K562 (cell line): ENCODE measurements around the gene ZNF17. TPM values are rescaled to one million over a fixed set of nuclear protein-coding genes. Genes with fewer than 3 reads are reported as not detected.
A peak's percentile ranks its signal among the peaks of the same experiment; 100 is the strongest.

Experiments used
- CAMTA2 ChIP-seq: fragments of 250-450 bp; sonication (Bioruptor Pico); conservative IDR thresholded peaks from 2 replicates; pipeline ENCODE4 v1.5.1; 2022
- FOSL1 ChIP-seq: fragments of 200-800 bp; sonication (Bioruptor generic); conservative IDR thresholded peaks from 2 replicates; pipeline ENCODE4 v1.6.1; 2016; ENCODE audit warnings: missing genetic modification characterization, missing compliant biosample characterization
- HIVEP1 ChIP-seq: fragments of 250-450 bp; sonication (Bioruptor Pico); IDR thresholded peaks from 2 replicates; pipeline ENCODE4 v1.4.0; 2020; ENCODE audit warnings: mild to moderate bottlenecking
- IFI16 ChIP-seq: fragments of 250-450 bp; sonication (Bioruptor Pico); IDR thresholded peaks from 2 replicates; pipeline ENCODE4 v2.1.2; 2022; ENCODE audit warnings: mild to moderate bottlenecking, inconsistent platforms
- IRF2 ChIP-seq: sonication (generic); formaldehyde crosslinking; IDR thresholded peaks from 2 replicates; pipeline ENCODE4 v1.8.1; 2022; ENCODE audit warnings: mild to moderate bottlenecking, missing genetic modification reagents
- SRSF3 ChIP-seq: fragments of 200-400 bp; formaldehyde crosslinking; IDR thresholded peaks from 2 replicates; pipeline ENCODE4 v1.6.1; 2016; ENCODE audit warnings: mild to moderate bottlenecking, low read length, moderate library complexity; ENCODE audit not compliant: insufficient read depth
- TRIM28 ChIP-seq: fragments of 450-650 bp; IDR thresholded peaks from 2 replicates; pipeline ENCODE4 v1.6.1; 2017
- WHSC1 ChIP-seq: IDR thresholded peaks from one replicate; pipeline ENCODE4 v1.6.1; 2012; ENCODE audit warnings: low read length, control low read depth, inconsistent platforms
- ZNF197 ChIP-seq: fragments of 200-800 bp; sonication (Bioruptor generic); IDR thresholded peaks from 2 replicates; pipeline ENCODE4 v1.6.1; 2016; ENCODE audit warnings: low read depth, missing genetic modification characterization, missing compliant biosample characterization
- ZNF778 ChIP-seq: fragments of 450-650 bp; formaldehyde crosslinking; IDR thresholded peaks from 2 replicates; pipeline ENCODE4 v1.4.0; 2020; ENCODE audit warnings: mild to moderate bottlenecking, moderate library complexity
- polyA plus RNA-seq, 8 experiments: library from polyadenylated mRNA; depleted of rRNA in 4 of 8; stranded (reverse) in 5 of 8; unstranded in 3 of 8; fragments of >200 nt; fragmentation: Nextera tagmentation in 2 of 8; fragmentation: Illumina TruSeq in 1 of 8; extraction: Ambion mirVana in 2 of 8; extraction: Trizol in 1 of 8; gene quantifications; 2 replicates each; pipeline versions ENCODE4 v1.2.1 to v1.2.3, GENCODE V29; 2011 to 2014; ENCODE audit warnings: inconsistent platforms in 1 of 8, missing spikeins in 1 of 8
- total RNA-seq, 7 experiments: library from RNA; depleted of rRNA in 6 of 7; stranded (reverse); fragments of >200 nt in 6 of 7; fragmentation: Illumina TruSeq in 2 of 7; extraction: Trizol in 2 of 7; gene quantifications; 2 replicates each; pipeline versions ENCODE4 v1.2.1 to v1.2.3, GENCODE V29; 2011 to 2021; ENCODE audit warnings: low replicate concordance in 1 of 7
- TF ChIP-seq, protein P1 (sequence below): fragments of 450-650 bp; IDR thresholded peaks from 2 replicates; pipeline ENCODE4 v1.6.1; 2017; ENCODE audit warnings: mild to moderate bottlenecking, moderate library complexity
- TF ChIP-seq, protein P2 (sequence below), 2 experiments: fragments of 450-650 bp in 1 of 2; IDR thresholded peaks; 2 replicates each; pipeline ENCODE4 v1.6.1; 2011 to 2017; ENCODE audit warnings: low read depth in 2 of 2, antibody characterized with exemption in 1 of 2, borderline replicate concordance in 1 of 2, low read length in 1 of 2, mild to moderate bottlenecking in 1 of 2, mixed read lengths in 1 of 2; ENCODE audit not compliant: control insufficient read depth in 1 of 2
- TF ChIP-seq, protein P3 (sequence below): fragments of 450-650 bp; formaldehyde crosslinking; IDR thresholded peaks from 2 replicates; pipeline ENCODE4 v1.4.0; 2020; ENCODE audit warnings: mild to moderate bottlenecking, mixed read lengths
- TF ChIP-seq, protein P4 (sequence below): fragments of 250-450 bp; sonication (Bioruptor Pico); IDR thresholded peaks from 2 replicates; pipeline ENCODE4 v1.8.0; 2022; ENCODE audit warnings: moderate library complexity, mild to moderate bottlenecking, inconsistent platforms
- TF ChIP-seq, protein P5 (sequence below): sonication (generic); formaldehyde crosslinking; IDR thresholded peaks from 2 replicates; pipeline ENCODE4 v1.8.0; 2022; ENCODE audit warnings: mild to moderate bottlenecking, missing genetic modification reagents
- TF ChIP-seq, protein P6 (sequence below): fragments of 250-450 bp; sonication (Bioruptor Pico); IDR thresholded peaks from 2 replicates; pipeline ENCODE4 v1.8.0; 2022; ENCODE audit warnings: inconsistent platforms

The ZNF17 gene
- total and polyA plus RNA-seq, 9 of the 15 experiments (the other 6 are each of a cell fraction or from before 2014, with no cell fraction given): 5.3 to 8.6 (median 6.5) TPM

DNA sequence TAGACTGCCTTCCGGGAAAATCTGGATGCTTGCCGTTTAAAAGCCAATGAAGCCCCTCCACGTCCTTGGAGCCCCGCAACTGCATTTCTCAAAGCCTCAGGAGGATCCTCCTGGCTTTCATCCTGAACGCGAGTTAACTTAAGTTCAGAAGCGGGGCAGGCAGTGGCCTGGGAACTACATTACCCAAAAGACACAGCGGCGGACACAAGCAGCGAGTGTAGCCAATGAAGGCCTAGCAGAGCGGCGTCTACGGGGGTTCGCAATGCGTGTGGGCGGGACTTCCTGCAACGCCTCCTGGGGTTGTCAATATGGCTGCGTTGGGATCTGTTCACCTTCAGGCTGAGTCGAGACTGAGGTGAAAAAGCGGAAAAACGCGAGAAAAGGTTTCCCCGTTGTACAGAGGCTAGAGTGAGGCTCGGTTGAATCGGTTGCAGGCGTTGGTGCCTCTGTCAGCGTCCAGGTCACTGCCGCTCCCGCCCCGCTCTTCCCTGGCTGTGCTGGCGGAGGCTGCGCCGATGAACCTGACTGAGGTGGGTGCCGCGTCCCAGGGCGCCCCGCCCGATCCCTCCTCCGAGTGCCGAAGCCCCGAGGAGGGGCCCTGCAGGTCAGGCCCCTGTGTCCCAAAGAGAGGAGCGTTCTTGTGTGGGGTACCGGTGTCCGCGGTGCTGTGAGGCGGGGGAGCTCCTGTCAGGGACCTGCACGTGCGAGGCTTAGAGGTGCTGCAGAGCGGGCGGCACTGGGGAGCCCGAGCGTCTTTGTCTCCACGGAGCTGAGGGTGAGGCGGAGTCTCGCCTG, at the start of gene ZNF17 (continued):
- TF ChIP-seq, protein P1, sequence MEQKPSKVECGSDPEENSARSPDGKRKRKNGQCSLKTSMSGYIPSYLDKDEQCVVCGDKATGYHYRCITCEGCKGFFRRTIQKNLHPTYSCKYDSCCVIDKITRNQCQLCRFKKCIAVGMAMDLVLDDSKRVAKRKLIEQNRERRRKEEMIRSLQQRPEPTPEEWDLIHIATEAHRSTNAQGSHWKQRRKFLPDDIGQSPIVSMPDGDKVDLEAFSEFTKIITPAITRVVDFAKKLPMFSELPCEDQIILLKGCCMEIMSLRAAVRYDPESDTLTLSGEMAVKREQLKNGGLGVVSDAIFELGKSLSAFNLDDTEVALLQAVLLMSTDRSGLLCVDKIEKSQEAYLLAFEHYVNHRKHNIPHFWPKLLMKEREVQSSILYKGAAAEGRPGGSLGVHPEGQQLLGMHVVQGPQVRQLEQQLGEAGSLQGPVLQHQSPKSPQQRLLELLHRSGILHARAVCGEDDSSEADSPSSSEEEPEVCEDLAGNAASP: no peak
- TF ChIP-seq, protein P2, sequence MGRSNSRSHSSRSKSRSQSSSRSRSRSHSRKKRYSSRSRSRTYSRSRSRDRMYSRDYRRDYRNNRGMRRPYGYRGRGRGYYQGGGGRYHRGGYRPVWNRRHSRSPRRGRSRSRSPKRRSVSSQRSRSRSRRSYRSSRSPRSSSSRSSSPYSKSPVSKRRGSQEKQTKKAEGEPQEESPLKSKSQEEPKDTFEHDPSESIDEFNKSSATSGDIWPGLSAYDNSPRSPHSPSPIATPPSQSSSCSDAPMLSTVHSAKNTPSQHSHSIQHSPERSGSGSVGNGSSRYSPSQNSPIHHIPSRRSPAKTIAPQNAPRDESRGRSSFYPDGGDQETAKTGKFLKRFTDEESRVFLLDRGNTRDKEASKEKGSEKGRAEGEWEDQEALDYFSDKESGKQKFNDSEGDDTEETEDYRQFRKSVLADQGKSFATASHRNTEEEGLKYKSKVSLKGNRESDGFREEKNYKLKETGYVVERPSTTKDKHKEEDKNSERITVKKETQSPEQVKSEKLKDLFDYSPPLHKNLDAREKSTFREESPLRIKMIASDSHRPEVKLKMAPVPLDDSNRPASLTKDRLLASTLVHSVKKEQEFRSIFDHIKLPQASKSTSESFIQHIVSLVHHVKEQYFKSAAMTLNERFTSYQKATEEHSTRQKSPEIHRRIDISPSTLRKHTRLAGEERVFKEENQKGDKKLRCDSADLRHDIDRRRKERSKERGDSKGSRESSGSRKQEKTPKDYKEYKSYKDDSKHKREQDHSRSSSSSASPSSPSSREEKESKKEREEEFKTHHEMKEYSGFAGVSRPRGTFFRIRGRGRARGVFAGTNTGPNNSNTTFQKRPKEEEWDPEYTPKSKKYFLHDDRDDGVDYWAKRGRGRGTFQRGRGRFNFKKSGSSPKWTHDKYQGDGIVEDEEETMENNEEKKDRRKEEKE (IDR thresholded peaks at IDR 0.05; ENCODE audit: borderline replicate concordance in 1 of 2, control insufficient read depth in 1 of 2, low read depth in 2 of 2, low read length in 1 of 2): no peak
- TF ChIP-seq IRF2 (CRISPR knock-in tag): no peak
- TF ChIP-seq, protein P3, sequence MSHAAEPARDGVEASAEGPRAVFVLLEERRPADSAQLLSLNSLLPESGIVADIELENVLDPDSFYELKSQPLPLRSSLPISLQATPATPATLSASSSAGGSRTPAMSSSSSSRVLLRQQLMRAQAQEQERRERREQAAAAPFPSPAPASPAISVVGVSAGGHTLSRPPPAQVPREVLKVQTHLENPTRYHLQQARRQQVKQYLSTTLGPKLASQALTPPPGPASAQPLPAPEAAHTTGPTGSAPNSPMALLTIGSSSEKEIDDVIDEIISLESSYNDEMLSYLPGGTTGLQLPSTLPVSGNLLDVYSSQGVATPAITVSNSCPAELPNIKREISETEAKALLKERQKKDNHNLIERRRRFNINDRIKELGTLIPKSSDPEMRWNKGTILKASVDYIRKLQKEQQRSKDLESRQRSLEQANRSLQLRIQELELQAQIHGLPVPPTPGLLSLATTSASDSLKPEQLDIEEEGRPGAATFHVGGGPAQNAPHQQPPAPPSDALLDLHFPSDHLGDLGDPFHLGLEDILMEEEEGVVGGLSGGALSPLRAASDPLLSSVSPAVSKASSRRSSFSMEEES (CRISPR knock-in tag): no peak
- TF ChIP-seq IFI16: no peak
- no peak for TF ChIP-seq SRSF3
- TF ChIP-seq, protein P4, sequence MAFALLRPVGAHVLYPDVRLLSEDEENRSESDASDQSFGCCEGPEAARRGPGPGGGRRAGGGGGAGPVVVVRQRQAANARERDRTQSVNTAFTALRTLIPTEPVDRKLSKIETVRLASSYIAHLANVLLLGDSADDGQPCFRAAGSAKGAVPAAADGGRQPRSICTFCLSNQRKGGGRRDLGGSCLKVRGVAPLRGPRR (CRISPR knock-in tag): no peak
- TF ChIP-seq CAMTA2 (CRISPR knock-in tag): no peak
- TF ChIP-seq, protein P5, sequence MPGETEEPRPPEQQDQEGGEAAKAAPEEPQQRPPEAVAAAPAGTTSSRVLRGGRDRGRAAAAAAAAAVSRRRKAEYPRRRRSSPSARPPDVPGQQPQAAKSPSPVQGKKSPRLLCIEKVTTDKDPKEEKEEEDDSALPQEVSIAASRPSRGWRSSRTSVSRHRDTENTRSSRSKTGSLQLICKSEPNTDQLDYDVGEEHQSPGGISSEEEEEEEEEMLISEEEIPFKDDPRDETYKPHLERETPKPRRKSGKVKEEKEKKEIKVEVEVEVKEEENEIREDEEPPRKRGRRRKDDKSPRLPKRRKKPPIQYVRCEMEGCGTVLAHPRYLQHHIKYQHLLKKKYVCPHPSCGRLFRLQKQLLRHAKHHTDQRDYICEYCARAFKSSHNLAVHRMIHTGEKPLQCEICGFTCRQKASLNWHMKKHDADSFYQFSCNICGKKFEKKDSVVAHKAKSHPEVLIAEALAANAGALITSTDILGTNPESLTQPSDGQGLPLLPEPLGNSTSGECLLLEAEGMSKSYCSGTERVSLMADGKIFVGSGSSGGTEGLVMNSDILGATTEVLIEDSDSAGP (CRISPR knock-in tag): no peak
- TF ChIP-seq FOSL1 (tag): no peak
- no peak for TF ChIP-seq ZNF778
- TF ChIP-seq ZNF197: 0 out of 2 replicates have a peak, but pooled peaks have one; percentile 30
- no peak for TF ChIP-seq WHSC1
- TF ChIP-seq HIVEP1: no peak
- TF ChIP-seq, protein P6, sequence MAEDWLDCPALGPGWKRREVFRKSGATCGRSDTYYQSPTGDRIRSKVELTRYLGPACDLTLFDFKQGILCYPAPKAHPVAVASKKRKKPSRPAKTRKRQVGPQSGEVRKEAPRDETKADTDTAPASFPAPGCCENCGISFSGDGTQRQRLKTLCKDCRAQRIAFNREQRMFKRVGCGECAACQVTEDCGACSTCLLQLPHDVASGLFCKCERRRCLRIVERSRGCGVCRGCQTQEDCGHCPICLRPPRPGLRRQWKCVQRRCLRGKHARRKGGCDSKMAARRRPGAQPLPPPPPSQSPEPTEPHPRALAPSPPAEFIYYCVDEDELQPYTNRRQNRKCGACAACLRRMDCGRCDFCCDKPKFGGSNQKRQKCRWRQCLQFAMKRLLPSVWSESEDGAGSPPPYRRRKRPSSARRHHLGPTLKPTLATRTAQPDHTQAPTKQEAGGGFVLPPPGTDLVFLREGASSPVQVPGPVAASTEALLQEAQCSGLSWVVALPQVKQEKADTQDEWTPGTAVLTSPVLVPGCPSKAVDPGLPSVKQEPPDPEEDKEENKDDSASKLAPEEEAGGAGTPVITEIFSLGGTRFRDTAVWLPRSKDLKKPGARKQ (CRISPR knock-in tag): no peak
- no peak for TF ChIP-seq TRIM28
